ENCODE results near the gene MAP3K20.

DNA sequence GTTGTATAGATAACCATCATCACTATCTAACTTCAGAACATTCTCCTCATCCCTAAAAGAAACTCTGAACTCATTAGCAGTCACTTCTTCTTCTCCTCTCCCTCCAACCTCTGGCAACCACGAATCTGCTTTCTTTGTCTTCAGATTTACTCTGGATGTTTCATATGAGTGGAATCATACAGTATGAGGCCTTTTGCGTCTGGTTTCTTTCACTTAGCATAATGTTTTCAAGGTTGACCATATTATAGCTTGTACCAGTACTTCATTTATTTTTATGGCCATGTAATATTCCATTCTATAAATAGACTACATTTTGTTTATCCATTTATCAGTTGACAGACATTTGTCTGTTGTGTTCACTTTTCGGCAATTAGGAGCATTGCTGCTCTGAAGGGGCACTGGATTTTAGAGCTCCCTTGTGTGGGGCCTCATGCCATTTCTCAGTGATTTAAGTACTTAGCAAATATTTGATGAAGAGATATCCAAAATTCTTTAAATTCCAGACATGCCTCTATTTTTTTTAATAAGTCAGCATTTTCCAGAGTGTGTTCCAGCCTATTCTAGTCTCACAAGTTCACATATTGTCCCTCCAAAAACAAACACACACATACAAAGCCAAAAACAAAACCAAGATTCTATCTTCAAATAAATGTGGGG, 22.5 kb upstream of the MAP3K20 start:
- TF ChIP-seq, protein P1, sequence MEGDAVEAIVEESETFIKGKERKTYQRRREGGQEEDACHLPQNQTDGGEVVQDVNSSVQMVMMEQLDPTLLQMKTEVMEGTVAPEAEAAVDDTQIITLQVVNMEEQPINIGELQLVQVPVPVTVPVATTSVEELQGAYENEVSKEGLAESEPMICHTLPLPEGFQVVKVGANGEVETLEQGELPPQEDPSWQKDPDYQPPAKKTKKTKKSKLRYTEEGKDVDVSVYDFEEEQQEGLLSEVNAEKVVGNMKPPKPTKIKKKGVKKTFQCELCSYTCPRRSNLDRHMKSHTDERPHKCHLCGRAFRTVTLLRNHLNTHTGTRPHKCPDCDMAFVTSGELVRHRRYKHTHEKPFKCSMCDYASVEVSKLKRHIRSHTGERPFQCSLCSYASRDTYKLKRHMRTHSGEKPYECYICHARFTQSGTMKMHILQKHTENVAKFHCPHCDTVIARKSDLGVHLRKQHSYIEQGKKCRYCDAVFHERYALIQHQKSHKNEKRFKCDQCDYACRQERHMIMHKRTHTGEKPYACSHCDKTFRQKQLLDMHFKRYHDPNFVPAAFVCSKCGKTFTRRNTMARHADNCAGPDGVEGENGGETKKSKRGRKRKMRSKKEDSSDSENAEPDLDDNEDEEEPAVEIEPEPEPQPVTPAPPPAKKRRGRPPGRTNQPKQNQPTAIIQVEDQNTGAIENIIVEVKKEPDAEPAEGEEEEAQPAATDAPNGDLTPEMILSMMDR (IDR thresholded peaks at IDR 0.05) = no peak
- TF ChIP-seq EZH2 (IDR thresholded peaks at IDR 0.05) (no peak), EZH2phosphoT487 (IDR thresholded peaks at IDR 0.05) (no peak)

Measured in neural progenitor cell (in vitro differentiated cells).